Liver (tissue), 9 donors: ENCODE measurements around the gene NEBL. TPM values are rescaled to one million over a fixed set of nuclear protein-coding genes. Genes with fewer than 3 reads are reported as not detected.

Experiments
- DNase-seq: peaks from one replicate; pipeline ENCODE4 v3.0.0-alpha.2; 2017; ENCODE audit warnings: low spot score
- H3K27ac ChIP-seq, 2 donors: one replicate each; pipeline ENCODE4 v1.7.0; 2013; ENCODE audit warnings: inconsistent platforms in 2 of 2, low read length in 2 of 2, control low read depth in 1 of 2, low read depth in 1 of 2, mild to moderate bottlenecking in 1 of 2
- H3K27me3 ChIP-seq, 4 donors: one replicate each; pipeline versions ENCODE4 v1.6.1 to v1.7.0; 2013; ENCODE audit warnings: low read length in 3 of 4, inconsistent platforms in 1 of 4, mild to moderate bottlenecking in 1 of 4, moderate library complexity in 1 of 4; ENCODE audit not compliant: control insufficient read depth in 4 of 4, insufficient read depth in 4 of 4
- H3K36me3 ChIP-seq, 4 donors: one replicate each; pipeline versions ENCODE4 v1.6.1 to v1.7.0; 2013; ENCODE audit warnings: low read length in 3 of 4, mild to moderate bottlenecking in 3 of 4, low read depth in 1 of 4, moderate library complexity in 1 of 4; ENCODE audit not compliant: control insufficient read depth in 4 of 4, insufficient read depth in 3 of 4
- H3K4me1 ChIP-seq, 4 donors: one replicate each; pipeline versions ENCODE4 v1.6.1 to v1.7.0; 2013; ENCODE audit warnings: low read length in 3 of 4, mild to moderate bottlenecking in 3 of 4, moderate library complexity in 1 of 4; ENCODE audit not compliant: control insufficient read depth in 4 of 4, insufficient read depth in 4 of 4
- H3K4me3 ChIP-seq, 3 donors: one replicate each; pipeline versions ENCODE4 v1.6.1 to v1.7.0; 2013; ENCODE audit warnings: low read length in 3 of 3, control low read depth in 1 of 3, low read depth in 1 of 3, mild to moderate bottlenecking in 1 of 3
- H3K9ac ChIP-seq, 2 donors: one replicate each; pipeline ENCODE4 v1.7.0; 2013; ENCODE audit warnings: low read length in 2 of 2, mild to moderate bottlenecking in 2 of 2, moderate library complexity in 2 of 2, control low read depth in 1 of 2, low read depth in 1 of 2
- H3K9me3 ChIP-seq, 4 donors: one replicate each; pipeline versions ENCODE4 v1.6.1 to v1.7.0; 2013; ENCODE audit warnings: low read length in 3 of 4; ENCODE audit not compliant: control insufficient read depth in 4 of 4
- CTCF ChIP-seq: fragments of 150-350 bp; IDR thresholded peaks from 2 replicates; pipeline ENCODE4 v1.5.1; 2017; ENCODE audit warnings: improper control_type of control experiment, low read depth, low read length; ENCODE audit not compliant: missing input control
- EGR1 ChIP-seq, 2 donors: IDR thresholded peaks; 2 replicates each; pipeline ENCODE4 v1.6.1; 2016 to 2018; ENCODE audit warnings: antibody characterized with exemption in 2 of 2, low read depth in 2 of 2
- FOXA1 ChIP-seq: IDR thresholded peaks from 2 replicates; pipeline ENCODE4 v1.6.1; 2016; ENCODE audit warnings: antibody characterized with exemption
- FOXA2 ChIP-seq: IDR thresholded peaks from 2 replicates; pipeline ENCODE4 v1.6.1; 2016; ENCODE audit warnings: antibody characterized with exemption
- GABPA ChIP-seq, 2 donors: IDR thresholded peaks in 1 of 2; conservative IDR thresholded peaks in 1 of 2; 2 replicates each; pipeline ENCODE4 v1.6.1; 2016; ENCODE audit warnings: antibody characterized with exemption in 2 of 2, mild to moderate bottlenecking in 1 of 2, moderate library complexity in 1 of 2
- HNF4A ChIP-seq, 2 donors: conservative IDR thresholded peaks; 2 replicates each; pipeline ENCODE4 v1.6.1; 2016; ENCODE audit warnings: antibody characterized with exemption in 2 of 2, mild to moderate bottlenecking in 2 of 2
- HNF4G ChIP-seq: IDR thresholded peaks from 2 replicates; pipeline ENCODE4 v1.6.1; 2016; ENCODE audit warnings: antibody characterized with exemption
- JUND ChIP-seq, 2 donors: IDR thresholded peaks; 2 replicates each; pipeline ENCODE4 v1.6.1; 2016; ENCODE audit warnings: antibody characterized with exemption in 2 of 2
- MAX ChIP-seq: IDR thresholded peaks from 2 replicates; pipeline ENCODE4 v1.6.1; 2016; ENCODE audit warnings: antibody characterized with exemption
- NR2F2 ChIP-seq: IDR thresholded peaks from 2 replicates; pipeline ENCODE4 v1.6.1; 2016; ENCODE audit warnings: antibody characterized with exemption
- RAD21 ChIP-seq, 2 donors: IDR thresholded peaks; 2 replicates each; pipeline ENCODE4 v1.6.1; 2016; ENCODE audit warnings: antibody characterized with exemption in 2 of 2, mild to moderate bottlenecking in 2 of 2
- RXRA ChIP-seq, 2 donors: IDR thresholded peaks; 2 replicates each; pipeline ENCODE4 v1.6.1; 2017 to 2018; ENCODE audit warnings: antibody characterized with exemption in 2 of 2, mild to moderate bottlenecking in 1 of 2
- SP1 ChIP-seq: IDR thresholded peaks from 2 replicates; pipeline ENCODE4 v1.6.1; 2018; ENCODE audit warnings: antibody characterized with exemption, mild to moderate bottlenecking
- YY1 ChIP-seq: IDR thresholded peaks from 2 replicates; pipeline ENCODE4 v1.6.1; 2016; ENCODE audit warnings: antibody characterized with exemption, mild to moderate bottlenecking
- ZBTB33 ChIP-seq: IDR thresholded peaks from 2 replicates; pipeline ENCODE4 v1.6.1; 2016; ENCODE audit warnings: antibody characterized with exemption
- WGBS: extraction: QIAGEN DNeasy Blood & Tissue Kit; methylation state at CpG from one replicate; pipeline ENCODE4 v1.1.7; 2013; 5-methylcytosine and 5-hydroxymethylcytosine counted together
- polyA plus RNA-seq, 2 donors: library from polyadenylated mRNA; stranded (reverse) in 1 of 2; unstranded in 1 of 2; fragments of 200-250 nt in 1 of 2; fragments of >200 nt in 1 of 2; fragmentation: Nextera tagmentation in 1 of 2; extraction: Ambion mirVana in 1 of 2; gene quantifications; one replicate each; pipeline versions ENCODE4 v1.2.1 to v1.2.3, GENCODE V29; 2013 to 2015
- total RNA-seq, 2 donors: library from RNA; depleted of rRNA; stranded (reverse); fragments of >200 nt; gene quantifications; one replicate each; pipeline ENCODE4 v1.2.3, GENCODE V29; 2014
- TF ChIP-seq, protein P1 (sequence below): IDR thresholded peaks from 2 replicates; pipeline ENCODE4 v1.6.1; 2016; ENCODE audit warnings: antibody characterized with exemption
- TF ChIP-seq, protein P2 (sequence below): IDR thresholded peaks from 2 replicates; pipeline ENCODE4 v1.6.1; 2016; ENCODE audit warnings: antibody characterized with exemption, mild to moderate bottlenecking
- donor health status: healthy.
- donor health status: healthy.
- donor health status: healthy.
- donor health status: healthy.
- donor health status: healthy.

Gene NEBL
- total and polyA plus RNA-seq, 4 donors, result 0.22 to 1.8 (median 0.81) TPM

DNA sequence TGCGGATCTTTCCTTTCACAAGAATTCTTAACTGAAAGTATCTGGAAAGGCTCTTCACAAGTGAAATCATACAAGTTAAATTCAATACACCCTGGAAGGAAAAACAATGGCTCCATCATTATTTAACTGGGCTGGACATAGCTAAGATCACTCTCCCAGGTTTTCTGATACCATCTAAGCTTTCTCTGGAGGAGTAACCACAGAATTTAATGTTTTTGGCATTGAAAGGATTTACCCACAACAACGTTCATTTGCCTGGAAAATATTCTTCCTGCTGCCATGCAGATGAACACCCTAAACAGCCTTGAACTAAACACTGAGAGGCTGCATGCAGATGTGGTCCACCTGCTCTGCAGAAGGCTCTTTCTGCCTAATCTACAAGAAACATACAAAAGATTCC is 4.3 kb downstream of the NEBL start:
- DNase-seq, result no peak
- Histone ChIP-seq H3K27me3 (no peaks in the 10 kb centered on the region), H3K9ac (no peak overlapping the region), H3K27ac (no peak overlapping the region), H3K9me3 (no peaks in the 10 kb centered on the region), H3K4me3 (no peak overlapping the region), H3K36me3 (no peaks in the 10 kb centered on the region), H3K4me1 (peaks cover 3 to 14% (median 7%) of the 10 kb centered on the region in 4 donors)
- WGBS, result 81% methylated on average over 2 of the region's 2 CpGs
- TF ChIP-seq, protein P1, sequence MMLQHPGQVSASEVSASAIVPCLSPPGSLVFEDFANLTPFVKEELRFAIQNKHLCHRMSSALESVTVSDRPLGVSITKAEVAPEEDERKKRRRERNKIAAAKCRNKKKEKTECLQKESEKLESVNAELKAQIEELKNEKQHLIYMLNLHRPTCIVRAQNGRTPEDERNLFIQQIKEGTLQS, result no peak
- TF ChIP-seq ZBTB33 (no peak), SP1 (no peak), JUND (IDR thresholded peaks at IDR 0.05) (no peak), CTCF (no peak), FOXA2 (no peak), FOXA1 (no peak), HNF4G (no peak), RAD21 (IDR thresholded peaks at IDR 0.05) (no peak), EGR1 (IDR thresholded peaks at IDR 0.05; ENCODE audit: low read depth in 2 of 2) (no peak), YY1 (no peak), RXRA (IDR thresholded peaks at IDR 0.05) (no peak), NR2F2 (no peak), GABPA (IDR thresholded peaks at IDR 0.05 in 1 of 2, conservative IDR thresholded peaks at IDR 0.05 in 1 of 2) (no peak)

GRCh38 chr10:20892011-20892585 is 5.0 kb downstream of the NEBL start:
- Histone ChIP-seq H3K4me1 (peaks cover 3 to 14% (median 7%) of the 10 kb centered on the region in 4 donors), H3K27me3 (no peaks in the 10 kb centered on the region), H3K4me3 (no peak overlapping the region), H3K27ac (no peak overlapping the region), H3K36me3 (no peaks in the 10 kb centered on the region), H3K9me3 (no peaks in the 10 kb centered on the region), H3K9ac (no peak overlapping the region)
- WGBS, result 86% methylated on average over 4 of the region's 4 CpGs
- DNase-seq, result no peak
- TF ChIP-seq FOXA2, result no peak

- Histone ChIP-seq H3K27ac (no peak overlapping the region), H3K4me1 (peaks cover 3 to 14% (median 7%) of the 10 kb centered on the region in 4 donors), H3K36me3 (no peaks in the 10 kb centered on the region), H3K27me3 (no peaks in the 10 kb centered on the region), H3K9me3 (no peaks in the 10 kb centered on the region), H3K4me3 (no peak overlapping the region), H3K9ac (no peak overlapping the region)
- WGBS, result 81% methylated on average over 2 of the region's 2 CpGs
- DNase-seq, result no peak
- TF ChIP-seq YY1 (no peak), EGR1 (IDR thresholded peaks at IDR 0.05; ENCODE audit: low read depth in 2 of 2) (no peak), RAD21 (IDR thresholded peaks at IDR 0.05) (no peak), MAX (no peak), FOXA2 (no peak), HNF4A (conservative IDR thresholded peaks at IDR 0.05) (no peak), NR2F2 (no peak)
- TF ChIP-seq, protein P1, result no peak
- TF ChIP-seq, protein P2, sequence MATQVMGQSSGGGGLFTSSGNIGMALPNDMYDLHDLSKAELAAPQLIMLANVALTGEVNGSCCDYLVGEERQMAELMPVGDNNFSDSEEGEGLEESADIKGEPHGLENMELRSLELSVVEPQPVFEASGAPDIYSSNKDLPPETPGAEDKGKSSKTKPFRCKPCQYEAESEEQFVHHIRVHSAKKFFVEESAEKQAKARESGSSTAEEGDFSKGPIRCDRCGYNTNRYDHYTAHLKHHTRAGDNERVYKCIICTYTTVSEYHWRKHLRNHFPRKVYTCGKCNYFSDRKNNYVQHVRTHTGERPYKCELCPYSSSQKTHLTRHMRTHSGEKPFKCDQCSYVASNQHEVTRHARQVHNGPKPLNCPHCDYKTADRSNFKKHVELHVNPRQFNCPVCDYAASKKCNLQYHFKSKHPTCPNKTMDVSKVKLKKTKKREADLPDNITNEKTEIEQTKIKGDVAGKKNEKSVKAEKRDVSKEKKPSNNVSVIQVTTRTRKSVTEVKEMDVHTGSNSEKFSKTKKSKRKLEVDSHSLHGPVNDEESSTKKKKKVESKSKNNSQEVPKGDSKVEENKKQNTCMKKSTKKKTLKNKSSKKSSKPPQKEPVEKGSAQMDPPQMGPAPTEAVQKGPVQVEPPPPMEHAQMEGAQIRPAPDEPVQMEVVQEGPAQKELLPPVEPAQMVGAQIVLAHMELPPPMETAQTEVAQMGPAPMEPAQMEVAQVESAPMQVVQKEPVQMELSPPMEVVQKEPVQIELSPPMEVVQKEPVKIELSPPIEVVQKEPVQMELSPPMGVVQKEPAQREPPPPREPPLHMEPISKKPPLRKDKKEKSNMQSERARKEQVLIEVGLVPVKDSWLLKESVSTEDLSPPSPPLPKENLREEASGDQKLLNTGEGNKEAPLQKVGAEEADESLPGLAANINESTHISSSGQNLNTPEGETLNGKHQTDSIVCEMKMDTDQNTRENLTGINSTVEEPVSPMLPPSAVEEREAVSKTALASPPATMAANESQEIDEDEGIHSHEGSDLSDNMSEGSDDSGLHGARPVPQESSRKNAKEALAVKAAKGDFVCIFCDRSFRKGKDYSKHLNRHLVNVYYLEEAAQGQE, result no peak
Observed at GRCh38 chr10:20891338-20891714, 5.8 kb downstream of the NEBL start.
